Islet precursor cell (in vitro differentiated cells): ENCODE results near the gene EEF2KMT.

ENCODE experiments used
- DNase-seq: peaks from one replicate; pipeline ENCODE4 v3.0.0-alpha.2; 2018

Gene EEF2KMT

GRCh38 chr16:5040451-5040850, 57.1 kb downstream of the EEF2KMT start:
- no peak for DNase-seq

GRCh38 chr16:5036228-5037156, 61.1 kb downstream of the EEF2KMT start:
- no peak for DNase-seq

- no peak for DNase-seq
Measured at GRCh38 chr16:5035909-5036227, 61.7 kb downstream of the EEF2KMT start.
